HCT116 (cell line): ENCODE data around the gene CAVIN2.

Experiments used
- CBX3 ChIP-seq: IDR thresholded peaks from 2 replicates; pipeline ENCODE4 v1.6.1; 2012; ENCODE audit warnings: low read depth
- CEBPB ChIP-seq: IDR thresholded peaks from 2 replicates; pipeline ENCODE4 v1.6.1; 2012; ENCODE audit warnings: low read depth
- CTCF ChIP-seq, 3 experiments: fragments of 200-600 bp in 1 of 3; sonication (generic) in 1 of 3; IDR thresholded peaks in 2 of 3; conservative IDR thresholded peaks in 1 of 3; 2 replicates each; pipeline ENCODE4 v1.5.1; 2012 to 2017; ENCODE audit warnings: low read depth in 2 of 3, low read length in 2 of 3, antibody characterized with exemption in 1 of 3, borderline replicate concordance in 1 of 3, control low read depth in 1 of 3, mild to moderate bottlenecking in 1 of 3, mixed read lengths in 1 of 3, mixed run types in 1 of 3, moderate library complexity in 1 of 3; ENCODE audit not compliant: insufficient read depth in 1 of 3
- ELF1 ChIP-seq: IDR thresholded peaks from 2 replicates; pipeline ENCODE4 v1.6.1; 2012; ENCODE audit warnings: low read depth, borderline replicate concordance
- MAX ChIP-seq: IDR thresholded peaks from 2 replicates; pipeline ENCODE4 v1.6.1; 2012
- POLR2AphosphoS5 ChIP-seq: IDR thresholded peaks from 2 replicates; pipeline ENCODE4 v1.6.1; 2011; ENCODE audit warnings: mild to moderate bottlenecking, low read depth, low read length, moderate library complexity
- REST ChIP-seq: IDR thresholded peaks from 2 replicates; pipeline ENCODE4 v1.6.1; 2012; ENCODE audit warnings: low read depth
- SP1 ChIP-seq: IDR thresholded peaks from 2 replicates; pipeline ENCODE4 v1.6.1; 2012; ENCODE audit warnings: low read depth

DNA sequence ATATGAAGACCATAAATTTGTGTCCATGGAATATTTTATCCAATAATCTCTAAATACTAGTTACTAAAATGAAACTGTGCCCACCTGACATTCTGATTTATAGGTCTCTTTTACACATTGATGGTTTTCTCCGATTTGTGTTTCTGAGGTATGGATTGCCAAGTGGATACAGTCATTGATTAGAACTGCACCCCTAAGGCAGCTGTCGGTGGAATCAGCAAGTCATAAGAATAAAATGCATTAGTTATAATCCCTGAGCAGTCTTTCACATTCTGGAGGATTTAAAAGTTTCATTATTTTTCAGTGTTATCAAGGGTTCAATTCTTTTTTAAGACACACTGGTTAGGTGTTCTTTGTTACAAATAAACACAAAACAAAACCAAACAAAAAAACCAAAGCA lies 6.0 kb downstream of the CAVIN2 start:
- no peak for TF ChIP-seq CTCF (IDR thresholded peaks at IDR 0.05 in 2 of 3, conservative IDR thresholded peaks at IDR 0.05 in 1 of 3; ENCODE audit: borderline replicate concordance in 1 of 3, insufficient read depth in 1 of 3, low read depth in 2 of 3, low read length in 2 of 3)
- no peak for TF ChIP-seq POLR2AphosphoS5
- TF ChIP-seq MAX: no peak
- no peak for TF ChIP-seq CBX3
- no peak for TF ChIP-seq REST
- TF ChIP-seq ELF1: no peak
- no peak for TF ChIP-seq CEBPB
- no peak for TF ChIP-seq SP1
